ENCODE measurements around the gene C6orf62.
"Not testable (repeated sequence)": the region's sequence is repeated elsewhere in the genome, so short reads cannot be mapped to it uniquely, and the experiment has no call there.

Gene C6orf62

DNA sequence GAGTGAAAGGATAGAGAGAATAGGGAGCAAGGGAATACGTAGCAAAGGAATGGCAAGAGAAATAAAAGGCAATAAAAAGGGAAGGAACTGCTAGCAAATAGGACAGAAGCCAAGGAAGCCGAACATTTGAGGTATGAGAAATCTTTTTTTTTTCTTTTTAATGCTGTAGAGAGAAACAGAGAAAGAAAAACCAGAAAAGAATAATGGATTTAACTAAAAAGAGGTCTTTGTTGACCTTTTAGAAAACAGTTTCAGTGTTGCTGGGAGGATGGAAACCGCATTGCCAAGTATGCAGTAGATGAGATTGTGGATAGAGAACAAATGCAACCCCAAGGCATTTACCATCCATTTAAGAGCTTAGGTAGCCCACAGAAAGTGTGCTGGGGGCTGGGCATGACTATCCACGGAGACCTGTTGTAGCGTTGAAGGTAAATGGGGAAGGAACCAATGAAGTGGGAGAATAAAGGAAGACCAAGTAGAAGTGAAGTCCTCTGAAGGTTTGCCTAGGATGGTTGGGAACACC, 23.3 kb upstream of the C6orf62 start:
- no peak for DNase-seq

GRCh38 chr6:24740861-24741260, 21.9 kb upstream of the C6orf62 start:
- peak; percentile 22 for DNase-seq

- DNase-seq: no peak
Observed at GRCh38 chr6:24738741-24739140, 19.8 kb upstream of the C6orf62 start.

GRCh38 chr6:24734710-24735109, 15.8 kb upstream of the C6orf62 start:
- DNase-seq: not testable (repeated sequence)

GRCh38 chr6:24734166-24734565, 15.2 kb upstream of the C6orf62 start:
- DNase-seq: no peak

- DNase-seq: not testable (repeated sequence)
Observed at GRCh38 chr6:24731456-24732134, 12.6 kb upstream of the C6orf62 start.

DNA sequence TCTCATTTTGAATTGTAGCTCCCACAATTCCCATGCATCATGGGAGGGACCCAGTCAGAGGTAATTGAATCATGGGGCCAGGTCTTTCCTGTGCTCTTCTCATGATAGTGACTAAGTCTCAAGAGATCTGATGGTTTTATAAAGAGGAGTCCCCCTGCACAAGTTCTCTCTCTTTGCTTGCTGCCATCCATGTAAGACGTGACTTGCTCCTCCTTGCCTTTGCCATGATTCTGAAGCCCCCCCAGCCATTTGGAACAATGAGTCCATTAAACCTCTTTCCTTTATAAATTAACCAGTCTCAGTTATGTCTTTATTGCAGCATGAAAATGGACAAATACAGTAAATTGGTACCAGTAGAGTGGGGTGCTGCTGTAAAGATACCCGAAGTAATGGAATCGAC, 11.7 kb upstream of the C6orf62 start:
- not testable (repeated sequence) for DNase-seq

DNA sequence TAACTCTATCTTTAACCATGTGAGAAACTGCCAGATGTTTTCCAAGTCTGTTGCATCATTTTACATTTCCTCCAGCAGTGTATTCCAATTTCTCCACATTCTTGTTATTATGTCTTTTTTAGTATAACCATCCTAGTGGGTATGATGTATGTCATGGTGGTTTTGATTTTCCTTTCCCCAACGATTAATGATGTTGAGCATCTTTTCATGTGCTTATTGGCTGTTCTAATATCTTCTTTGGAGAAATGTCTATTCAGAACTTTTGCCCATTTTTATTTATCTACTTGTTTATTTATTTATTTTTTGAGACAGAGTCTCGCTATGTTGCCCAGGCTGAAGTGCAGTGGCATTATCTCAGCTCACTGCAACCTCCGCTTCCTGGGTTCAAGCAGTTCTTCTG, 4.3 kb upstream of the C6orf62 start:
- DNase-seq: no peak

DNA sequence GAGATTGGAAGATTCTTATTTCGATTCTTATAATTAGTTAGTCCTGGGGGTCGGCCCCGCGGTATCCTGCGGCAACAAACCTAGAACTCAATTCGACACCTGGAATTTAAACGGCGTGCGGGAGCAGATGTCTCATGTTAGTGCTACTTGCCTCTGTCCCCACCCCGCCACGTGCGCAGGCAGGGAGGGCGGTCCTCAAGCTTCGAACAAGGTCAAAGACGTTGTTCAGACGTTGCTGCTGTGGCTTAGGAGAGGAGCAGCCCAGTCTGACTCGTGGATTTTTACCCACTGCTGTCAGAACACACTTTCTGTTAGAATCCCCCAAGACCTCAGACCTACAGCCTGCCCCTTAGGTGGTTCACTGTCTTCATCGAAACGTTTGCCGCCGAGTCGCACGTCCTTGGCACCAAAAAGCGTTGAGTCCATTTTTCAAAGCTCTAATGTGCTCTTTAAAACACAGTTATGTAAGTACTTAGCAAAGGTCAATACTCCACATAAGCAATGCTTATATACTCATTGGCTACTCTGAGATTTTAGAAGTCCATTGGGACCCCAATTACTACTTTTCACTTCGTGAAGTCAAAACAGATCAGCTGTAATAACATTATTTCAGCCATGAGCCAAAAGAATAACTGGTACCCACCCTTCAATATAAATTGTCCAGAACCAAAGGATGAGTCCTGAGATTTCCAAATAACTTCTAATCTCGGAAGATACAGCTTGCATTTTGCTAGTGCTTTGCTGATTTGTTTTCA, 2.7 kb upstream of the C6orf62 start:
- no peak for DNase-seq

GRCh38 chr6:24720604-24721460, 1.9 kb upstream of the C6orf62 start:
- DNase-seq: peak; percentile 100

DNA sequence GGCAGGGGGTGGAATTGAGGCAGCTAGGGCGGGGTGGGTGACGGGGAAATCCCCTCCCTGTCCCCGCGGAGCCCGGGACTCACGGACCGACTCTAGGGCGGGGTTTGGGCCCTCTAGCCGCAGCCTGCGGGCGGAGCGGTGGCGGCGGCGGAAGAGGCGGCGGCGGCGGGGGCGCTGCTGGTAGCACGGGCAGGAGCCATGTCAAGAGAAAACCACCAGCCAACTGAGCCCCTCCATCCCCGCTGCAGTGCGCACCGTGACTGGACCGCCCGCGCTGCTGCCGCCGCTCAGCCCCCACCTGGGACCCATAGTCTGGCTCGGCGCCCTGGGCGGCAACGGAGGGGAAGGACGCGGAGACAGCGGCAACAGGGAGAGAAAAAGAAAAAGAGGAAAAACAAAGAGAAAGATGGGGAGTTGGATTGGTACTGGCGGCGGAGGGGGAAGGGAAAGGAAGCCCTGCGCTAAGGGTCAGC, 1.2 kb upstream of the C6orf62 start:
- peak; percentile 87 for DNase-seq

DNA sequence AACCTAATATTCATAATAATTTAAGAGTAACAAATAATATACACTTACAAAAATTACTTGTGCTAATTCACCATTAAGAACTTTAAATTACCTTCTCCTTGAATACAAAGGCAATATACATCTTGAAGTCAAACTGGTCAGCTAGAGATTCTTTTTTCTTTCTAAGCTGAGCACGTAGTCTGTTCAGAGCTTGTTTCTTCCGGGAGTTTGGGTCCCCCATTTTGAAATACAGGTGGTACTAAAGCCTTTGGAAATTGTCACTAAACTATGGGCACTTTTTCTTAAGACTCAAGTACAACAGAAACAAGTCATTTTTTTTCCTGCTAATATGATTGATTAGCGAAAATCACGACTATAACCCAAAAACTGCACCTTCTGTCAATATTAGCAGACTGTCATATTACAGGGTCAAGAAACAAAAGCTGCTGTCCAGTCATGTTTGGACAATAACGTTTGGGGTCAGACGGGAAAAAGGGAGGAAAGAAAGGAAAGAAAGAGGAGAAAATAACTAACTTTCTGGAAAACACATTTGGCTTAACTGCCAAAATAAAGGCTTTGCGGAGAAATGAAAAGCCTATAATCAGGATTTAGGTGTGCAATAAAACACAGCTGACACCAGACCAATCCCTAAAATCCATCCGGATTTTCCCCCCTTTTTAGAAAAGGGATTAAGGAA, 367 bp downstream of the C6orf62 start:
- DNase-seq: no peak

DNA sequence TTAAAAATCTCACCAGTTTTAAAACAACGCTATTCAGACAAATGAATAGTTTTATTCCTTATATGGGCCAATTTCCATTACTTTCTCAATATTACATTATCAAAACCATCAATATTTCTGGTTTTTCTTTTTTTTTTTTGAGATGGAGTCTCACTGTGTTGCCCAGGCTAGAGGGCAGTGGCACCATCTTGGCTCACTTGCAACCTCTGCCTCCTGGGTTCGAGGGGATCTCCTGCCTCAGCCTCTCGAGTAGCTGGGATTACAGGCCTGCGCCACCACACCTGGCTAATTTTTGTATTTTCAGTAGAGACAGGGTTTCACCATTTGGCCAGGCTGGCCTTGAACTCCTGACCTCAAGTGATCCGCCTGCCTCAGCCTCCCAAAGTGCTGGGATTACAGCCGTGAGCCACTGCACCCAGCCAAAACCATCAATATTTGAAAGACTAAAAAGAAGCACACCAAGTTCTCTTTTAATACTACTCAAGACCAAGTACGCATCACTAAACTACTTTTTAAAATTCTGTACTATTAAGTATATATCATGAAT, 2.3 kb downstream of the C6orf62 start:
- DNase-seq: not testable (repeated sequence)

DNA sequence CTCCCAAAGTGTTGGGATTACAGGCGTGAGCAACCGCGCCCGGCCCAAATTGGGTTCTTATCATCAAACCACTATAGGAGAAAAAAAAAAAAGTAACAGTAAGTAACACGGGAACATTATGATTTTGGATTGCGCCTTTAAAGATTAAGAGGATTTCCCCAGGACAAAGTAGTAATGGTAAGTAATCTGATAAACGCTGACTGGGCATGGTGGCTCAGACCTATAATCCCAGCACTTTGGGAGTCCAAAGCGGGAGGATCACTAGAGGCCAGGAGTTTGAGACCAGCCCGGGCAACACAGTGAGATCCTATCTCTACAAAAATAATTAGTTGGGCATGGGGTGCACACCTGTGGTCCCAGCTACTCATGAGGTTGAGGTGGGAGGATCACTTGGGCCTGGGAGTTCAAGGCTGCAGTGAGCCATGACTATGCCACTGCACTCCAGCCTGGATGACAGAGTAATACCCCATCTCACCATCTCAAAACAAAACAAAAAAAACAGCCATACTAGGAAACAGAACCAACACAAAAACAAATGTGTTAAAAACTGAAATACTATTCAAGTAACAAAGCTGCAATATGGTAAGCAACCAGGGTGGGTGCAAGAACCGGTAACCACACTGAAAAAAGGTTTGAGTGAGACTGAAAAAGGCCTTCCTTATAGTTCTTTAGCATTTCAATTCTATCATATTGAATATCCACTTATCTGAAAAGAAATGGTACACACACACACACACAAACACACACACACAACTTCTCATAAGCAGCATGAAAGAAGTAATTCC, 8.2 kb downstream of the C6orf62 start:
- peak; percentile 24 for DNase-seq

GRCh38 chr6:24709014-24709711, 9.8 kb downstream of the C6orf62 start:
- DNase-seq: no peak

DNA sequence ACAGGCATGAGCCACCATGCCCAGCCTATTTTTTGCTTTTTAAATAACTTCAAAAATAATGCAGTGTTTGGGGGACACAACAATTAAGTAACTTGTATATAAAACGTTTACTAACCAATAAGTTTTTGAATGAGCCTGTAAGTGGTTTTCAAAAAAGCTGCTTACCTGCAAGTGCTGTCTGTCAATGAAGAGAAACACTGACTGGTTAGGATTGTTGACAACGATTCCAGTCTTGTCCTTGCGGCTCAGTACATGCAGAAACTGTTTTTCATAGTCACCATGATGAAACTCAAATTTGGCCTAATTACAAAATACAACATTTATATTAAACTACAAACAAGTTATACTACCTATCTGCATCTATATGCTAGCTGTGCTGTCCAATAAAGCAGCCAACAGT, 10.3 kb downstream of the C6orf62 start:
- no peak for DNase-seq

DNA sequence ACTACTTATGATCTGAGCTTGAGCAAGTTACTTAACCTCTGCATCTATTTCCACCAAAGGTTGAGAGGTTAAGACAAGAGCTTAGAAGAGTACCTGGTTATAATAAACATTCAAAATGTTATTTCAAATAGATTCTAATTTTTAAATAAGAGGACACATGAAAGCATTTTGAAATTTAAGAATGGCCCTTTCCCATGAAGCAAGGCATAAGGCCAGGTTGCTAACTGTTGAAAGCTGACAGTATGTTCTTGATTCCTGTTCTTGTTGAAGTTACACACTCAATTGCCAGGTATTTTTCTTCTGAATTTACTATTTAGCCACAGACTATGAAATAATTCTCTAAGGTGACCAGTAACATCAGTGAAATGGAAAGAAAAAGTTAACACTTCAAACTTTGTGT, 14.5 kb downstream of the C6orf62 start:
- no peak for DNase-seq

DNA sequence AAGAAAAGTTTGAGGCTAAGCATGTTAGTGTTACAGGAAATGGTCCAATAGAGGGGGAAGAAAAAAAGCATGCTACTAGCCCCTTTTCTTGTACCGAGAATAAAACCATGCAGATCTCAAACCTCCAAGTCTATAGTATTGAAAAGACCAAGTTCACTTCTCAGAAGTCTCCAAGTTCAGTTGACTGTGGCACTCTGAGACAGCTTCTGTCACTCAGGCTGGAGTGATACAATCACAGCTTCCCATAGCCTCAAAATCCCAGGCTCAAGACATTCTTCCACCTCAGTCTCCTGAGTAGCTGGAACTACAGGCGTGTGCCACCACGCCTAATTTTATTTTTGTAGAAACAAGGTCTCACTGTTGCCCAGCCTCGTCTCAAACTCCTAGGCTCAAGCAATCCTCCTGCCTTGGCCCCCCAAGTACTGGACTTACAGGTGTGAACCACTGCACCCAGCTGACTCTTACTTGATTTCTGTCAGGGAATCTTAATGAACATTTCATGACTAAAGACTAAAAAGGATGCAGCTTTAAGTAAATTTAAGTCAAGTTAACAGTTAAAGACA, 16.2 kb downstream of the C6orf62 start:
- DNase-seq: no peak

GRCh38 chr6:24699521-24700359, 19.2 kb downstream of the C6orf62 start:
- DNase-seq: peak; percentile 36

All from activated CD4-positive, alpha-beta T cell treated with anti-CD3 and anti-CD28 coated beads, Interleukin-10, Interleukin-2, amounts not matched to agents 100 ng/mL and 50 ng/mL, durations not matched to agents 16 hours and 8 hours (primary cell).